HepG2 (cell line): ENCODE measurements around the gene NR1H3. TPM values are rescaled to one million over a fixed set of nuclear protein-coding genes. Genes with fewer than 3 reads are reported as not detected.

Experiments used
- BRCA1 ChIP-seq: sonication (generic); formaldehyde crosslinking; IDR thresholded peaks from 2 replicates; pipeline ENCODE4 v1.4.0; 2020; ENCODE audit warnings: missing genetic modification reagents
- CC2D1A ChIP-seq: sonication (generic); formaldehyde crosslinking; IDR thresholded peaks from 2 replicates; pipeline ENCODE4 v1.8.1; 2023; ENCODE audit warnings: mild to moderate bottlenecking, missing genetic modification reagents
- FOXA3 ChIP-seq: IDR thresholded peaks from 2 replicates; pipeline ENCODE4 v1.6.1; 2016; ENCODE audit warnings: missing genetic modification reagents, missing compliant biosample characterization
- GFI1 ChIP-seq: sonication (generic); formaldehyde crosslinking; IDR thresholded peaks from 2 replicates; pipeline ENCODE4 v1.5.0; 2020; ENCODE audit warnings: missing genetic modification reagents, mild to moderate bottlenecking, borderline replicate concordance
- MAFG ChIP-seq: sonication (generic); formaldehyde crosslinking; IDR thresholded peaks from 2 replicates; pipeline ENCODE4 v1.5.1; 2020; ENCODE audit warnings: mild to moderate bottlenecking, missing genetic modification reagents
- NFATC3 ChIP-seq: sonication (generic); formaldehyde crosslinking; IDR thresholded peaks from 2 replicates; pipeline ENCODE4 v1.5.1; 2020; ENCODE audit warnings: mild to moderate bottlenecking, missing genetic modification reagents
- PHF21A ChIP-seq: sonication (generic); formaldehyde crosslinking; IDR thresholded peaks from 2 replicates; pipeline ENCODE4 v1.5.0; 2020; ENCODE audit warnings: mild to moderate bottlenecking, missing genetic modification reagents
- RFX3 ChIP-seq: IDR thresholded peaks from 2 replicates; pipeline ENCODE4 v1.6.1; 2016; ENCODE audit warnings: missing biosample characterization, missing genetic modification reagents
- RFX5 ChIP-seq: IDR thresholded peaks from 2 replicates; pipeline ENCODE4 v1.6.1; 2011; ENCODE audit warnings: low read depth, low read length, improper control_type of control experiment
- SOX5 ChIP-seq: IDR thresholded peaks from 2 replicates; pipeline ENCODE4 v1.6.1; 2016; ENCODE audit warnings: borderline replicate concordance
- ZC3H13 ChIP-seq: sonication (generic); formaldehyde crosslinking; IDR thresholded peaks from 2 replicates; pipeline ENCODE4 v1.8.1; 2023; ENCODE audit warnings: mild to moderate bottlenecking, missing genetic modification reagents, moderate library complexity
- ZFP82 ChIP-seq: sonication (generic); formaldehyde crosslinking; IDR thresholded peaks from 2 replicates; pipeline ENCODE4 v1.5.1; 2020; ENCODE audit warnings: mild to moderate bottlenecking, missing genetic modification reagents, borderline replicate concordance
- ZGPAT ChIP-seq: IDR thresholded peaks from 2 replicates; pipeline ENCODE4 v1.6.1; 2016; ENCODE audit warnings: mild to moderate bottlenecking
- ZNF160 ChIP-seq: sonication (generic); formaldehyde crosslinking; IDR thresholded peaks from 2 replicates; pipeline ENCODE4 v1.8.0; 2022; ENCODE audit warnings: mild to moderate bottlenecking, inconsistent platforms, missing genetic modification reagents
- ZNF761 ChIP-seq: sonication (generic); formaldehyde crosslinking; conservative IDR thresholded peaks from 2 replicates; pipeline ENCODE4 v1.4.0; 2020; ENCODE audit warnings: mild to moderate bottlenecking, missing genetic modification reagents
- ZNF766 ChIP-seq: sonication (generic); formaldehyde crosslinking; IDR thresholded peaks from 2 replicates; pipeline ENCODE4 v1.5.0; 2020; ENCODE audit warnings: missing genetic modification reagents, borderline replicate concordance
- ZXDC ChIP-seq: sonication (generic); formaldehyde crosslinking; IDR thresholded peaks from 2 replicates; pipeline ENCODE4 v1.5.0; 2020; ENCODE audit warnings: mild to moderate bottlenecking, missing genetic modification reagents
- polyA plus RNA-seq, 8 experiments: library from polyadenylated mRNA; depleted of rRNA in 3 of 8; stranded (reverse) in 7 of 8; unstranded in 1 of 8; fragments of >200 nt; fragmentation: Illumina TruSeq in 4 of 8; extraction: Trizol in 4 of 8; gene quantifications; 2 replicates each; pipeline versions ENCODE4 v1.2.1 to v1.2.3, GENCODE V29; 2011 to 2016; ENCODE audit warnings: low read depth in 4 of 8, missing spikeins in 1 of 8, mixed read lengths in 1 of 8; ENCODE audit not compliant: insufficient read depth in 1 of 8
- total RNA-seq, 5 experiments: library from RNA; depleted of rRNA; stranded (reverse); fragments of >200 nt; fragmentation: Illumina TruSeq; extraction: Trizol; gene quantifications; 2 replicates each; pipeline ENCODE4 v1.2.3, GENCODE V29; 2016; ENCODE audit warnings: low read depth in 1 of 5
- TF ChIP-seq, protein P1 (sequence below): sonication (generic); formaldehyde crosslinking; IDR thresholded peaks from 2 replicates; pipeline ENCODE4 v1.8.1; 2023; ENCODE audit warnings: mild to moderate bottlenecking, missing genetic modification reagents
- TF ChIP-seq, protein P2 (sequence below): sonication (generic); formaldehyde crosslinking; IDR thresholded peaks from 2 replicates; pipeline ENCODE4 v1.4.0; 2020; ENCODE audit warnings: missing genetic modification reagents; ENCODE audit errors: not compliant biosample characterization
- TF ChIP-seq, protein P3 (sequence below): sonication (generic); formaldehyde crosslinking; conservative IDR thresholded peaks from 2 replicates; pipeline ENCODE4 v1.4.0; 2020; ENCODE audit warnings: missing genetic modification reagents

The NR1H3 gene
- total and polyA plus RNA-seq, 2 of the 13 experiments (the other 11 are each of a cell fraction or from before 2014, with no cell fraction given), result 41.8 to 102 TPM

DNA sequence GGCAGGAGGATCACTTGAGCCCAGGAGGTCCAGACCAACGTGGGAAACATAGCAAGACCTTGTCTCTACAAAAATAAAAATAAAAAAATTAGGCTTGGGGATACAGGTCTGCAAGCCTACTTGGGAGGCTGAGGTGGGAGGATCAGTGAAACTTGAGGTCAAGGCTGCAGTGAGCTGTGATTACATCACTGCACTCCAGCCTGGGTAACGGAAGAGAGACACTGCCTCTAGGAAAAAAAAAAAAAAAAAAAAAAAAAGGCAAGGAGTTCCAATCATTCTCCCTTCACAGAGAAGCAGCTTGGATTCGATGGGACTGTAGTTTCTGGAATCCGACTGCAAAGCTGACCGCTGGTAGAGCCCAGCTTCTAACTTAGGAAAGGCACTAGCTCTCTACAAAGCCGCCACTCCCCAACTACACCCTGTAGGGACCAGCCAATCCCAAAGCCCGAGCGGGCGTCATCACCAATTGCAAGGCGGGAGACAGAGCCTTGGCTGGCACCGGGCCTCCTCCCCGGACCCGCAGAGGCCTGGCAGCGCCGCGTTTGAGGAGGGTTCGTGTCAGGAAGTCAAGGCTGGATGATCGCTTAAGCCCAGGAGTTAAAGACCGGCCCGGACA lies 43.7 kb upstream of the NR1H3 start (continued):
- TF ChIP-seq ZNF160 (CRISPR knock-in tag) (no peak), RFX5 (peak; percentile 98), ZFP82 (CRISPR knock-in tag) (no peak), CC2D1A (CRISPR knock-in tag) (no peak), GFI1 (CRISPR knock-in tag) (no peak), PHF21A (CRISPR knock-in tag) (no peak; the same call in 1 of the 2 replicates), BRCA1 (CRISPR knock-in tag) (no peak), ZNF761 (CRISPR knock-in tag) (no peak), FOXA3 (CRISPR knock-in tag) (no peak), MAFG (no peak), ZXDC (CRISPR knock-in tag) (no peak), RFX3 (CRISPR knock-in tag) (no peak), ZC3H13 (CRISPR knock-in tag) (no peak), SOX5 (peak; percentile 17; the same call in 1 of the 2 replicates), ZNF766 (CRISPR knock-in tag) (no peak), NFATC3 (no peak), ZGPAT (CRISPR knock-in tag) (no peak)
- TF ChIP-seq, protein P1, sequence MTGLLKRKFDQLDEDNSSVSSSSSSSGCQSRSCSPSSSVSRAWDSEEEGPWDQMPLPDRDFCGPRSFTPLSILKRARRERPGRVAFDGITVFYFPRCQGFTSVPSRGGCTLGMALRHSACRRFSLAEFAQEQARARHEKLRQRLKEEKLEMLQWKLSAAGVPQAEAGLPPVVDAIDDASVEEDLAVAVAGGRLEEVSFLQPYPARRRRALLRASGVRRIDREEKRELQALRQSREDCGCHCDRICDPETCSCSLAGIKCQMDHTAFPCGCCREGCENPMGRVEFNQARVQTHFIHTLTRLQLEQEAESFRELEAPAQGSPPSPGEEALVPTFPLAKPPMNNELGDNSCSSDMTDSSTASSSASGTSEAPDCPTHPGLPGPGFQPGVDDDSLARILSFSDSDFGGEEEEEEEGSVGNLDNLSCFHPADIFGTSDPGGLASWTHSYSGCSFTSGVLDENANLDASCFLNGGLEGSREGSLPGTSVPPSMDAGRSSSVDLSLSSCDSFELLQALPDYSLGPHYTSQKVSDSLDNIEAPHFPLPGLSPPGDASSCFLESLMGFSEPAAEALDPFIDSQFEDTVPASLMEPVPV (CRISPR knock-in tag), result no peak
- TF ChIP-seq, protein P2, sequence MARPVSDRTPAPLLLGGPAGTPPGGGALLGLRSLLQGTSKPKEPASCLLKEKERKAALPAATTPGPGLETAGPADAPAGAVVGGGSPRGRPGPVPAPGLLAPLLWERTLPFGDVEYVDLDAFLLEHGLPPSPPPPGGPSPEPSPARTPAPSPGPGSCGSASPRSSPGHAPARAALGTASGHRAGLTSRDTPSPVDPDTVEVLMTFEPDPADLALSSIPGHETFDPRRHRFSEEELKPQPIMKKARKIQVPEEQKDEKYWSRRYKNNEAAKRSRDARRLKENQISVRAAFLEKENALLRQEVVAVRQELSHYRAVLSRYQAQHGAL, result no peak
- TF ChIP-seq, protein P3, sequence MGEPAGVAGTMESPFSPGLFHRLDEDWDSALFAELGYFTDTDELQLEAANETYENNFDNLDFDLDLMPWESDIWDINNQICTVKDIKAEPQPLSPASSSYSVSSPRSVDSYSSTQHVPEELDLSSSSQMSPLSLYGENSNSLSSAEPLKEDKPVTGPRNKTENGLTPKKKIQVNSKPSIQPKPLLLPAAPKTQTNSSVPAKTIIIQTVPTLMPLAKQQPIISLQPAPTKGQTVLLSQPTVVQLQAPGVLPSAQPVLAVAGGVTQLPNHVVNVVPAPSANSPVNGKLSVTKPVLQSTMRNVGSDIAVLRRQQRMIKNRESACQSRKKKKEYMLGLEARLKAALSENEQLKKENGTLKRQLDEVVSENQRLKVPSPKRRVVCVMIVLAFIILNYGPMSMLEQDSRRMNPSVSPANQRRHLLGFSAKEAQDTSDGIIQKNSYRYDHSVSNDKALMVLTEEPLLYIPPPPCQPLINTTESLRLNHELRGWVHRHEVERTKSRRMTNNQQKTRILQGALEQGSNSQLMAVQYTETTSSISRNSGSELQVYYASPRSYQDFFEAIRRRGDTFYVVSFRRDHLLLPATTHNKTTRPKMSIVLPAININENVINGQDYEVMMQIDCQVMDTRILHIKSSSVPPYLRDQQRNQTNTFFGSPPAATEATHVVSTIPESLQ (CRISPR knock-in tag), result no peak
